ENCODE results near the gene ATOH8.

GRCh38 chr2:85707304-85707703 lies 46.5 kb upstream of the ATOH8 start:
- TF ChIP-seq CTCF (IDR thresholded peaks at IDR 0.05 in 2 of 3, conservative IDR thresholded peaks at IDR 0.05 in 1 of 3; ENCODE audit: control insufficient read depth in 2 of 3, extremely low read depth in 1 of 3, insufficient read depth in 1 of 3, low read depth in 3 of 3, low read length in 3 of 3) (peak; percentile 74 to 83 (median 82)), POLR2A (IDR thresholded peaks at IDR 0.05; ENCODE audit: low read depth, low read length) (no peak), CEBPZ (IDR thresholded peaks at IDR 0.05; ENCODE audit: low read depth, low read length) (no peak), EZH2 (IDR thresholded peaks at IDR 0.05; ENCODE audit: borderline replicate concordance, control insufficient read depth, low read depth, low read length) (no peak), TCF7 (IDR thresholded peaks at IDR 0.05; ENCODE audit: borderline replicate concordance) (no peak), ETV6 (conservative IDR thresholded peaks at IDR 0.05 in 1 of 2, IDR thresholded peaks at IDR 0.05 in 1 of 2; ENCODE audit: borderline replicate concordance in 1 of 2, low read depth in 1 of 2) (no peak), SPI1 (IDR thresholded peaks at IDR 0.05; ENCODE audit: borderline replicate concordance, insufficient read depth, low read depth, low read length) (no peak), JUND (IDR thresholded peaks at IDR 0.05; ENCODE audit: low read depth, low read length) (no peak), SMC3 (IDR thresholded peaks at IDR 0.05; ENCODE audit: borderline replicate concordance, low read length) (peak; percentile 94), KDM1A (IDR thresholded peaks at IDR 0.05; ENCODE audit: borderline replicate concordance) (no peak), GATAD2B (conservative IDR thresholded peaks at IDR 0.05; ENCODE audit: low read depth) (0 out of 2 replicates have a peak, but pooled peaks have one; percentile 14), MAX (IDR thresholded peaks at IDR 0.05; ENCODE audit: low read depth, low read length) (no peak)
- TF ChIP-seq, protein P1, sequence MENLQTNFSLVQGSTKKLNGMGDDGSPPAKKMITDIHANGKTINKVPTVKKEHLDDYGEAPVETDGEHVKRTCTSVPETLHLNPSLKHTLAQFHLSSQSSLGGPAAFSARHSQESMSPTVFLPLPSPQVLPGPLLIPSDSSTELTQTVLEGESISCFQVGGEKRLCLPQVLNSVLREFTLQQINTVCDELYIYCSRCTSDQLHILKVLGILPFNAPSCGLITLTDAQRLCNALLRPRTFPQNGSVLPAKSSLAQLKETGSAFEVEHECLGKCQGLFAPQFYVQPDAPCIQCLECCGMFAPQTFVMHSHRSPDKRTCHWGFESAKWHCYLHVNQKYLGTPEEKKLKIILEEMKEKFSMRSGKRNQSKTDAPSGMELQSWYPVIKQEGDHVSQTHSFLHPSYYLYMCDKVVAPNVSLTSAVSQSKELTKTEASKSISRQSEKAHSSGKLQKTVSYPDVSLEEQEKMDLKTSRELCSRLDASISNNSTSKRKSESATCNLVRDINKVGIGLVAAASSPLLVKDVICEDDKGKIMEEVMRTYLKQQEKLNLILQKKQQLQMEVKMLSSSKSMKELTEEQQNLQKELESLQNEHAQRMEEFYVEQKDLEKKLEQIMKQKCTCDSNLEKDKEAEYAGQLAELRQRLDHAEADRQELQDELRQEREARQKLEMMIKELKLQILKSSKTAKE (IDR thresholded peaks at IDR 0.05; ENCODE audit: low read depth, poor library complexity, severe bottlenecking): peak; percentile 29
